B cell (primary cell): ENCODE results near the gene ATP8A2. TPM values are rescaled to one million over a fixed set of nuclear protein-coding genes. Genes with fewer than 3 reads are reported as not detected.

ENCODE experiments used
- ATAC-seq: fragments of 200-7000 bp; cut with Tn5 transposase; one replicate; pipeline ENCODE4 v1.10.0; 2021; ENCODE audit warnings: low read depth, mild to moderate bottlenecking, moderate number of reproducible peaks, moderate library complexity
- CTCF ChIA-PET: fragments of 350-600 bp; sonication (Branson Sonifier 250); formaldehyde crosslinking; loops from one replicate; lab custom pipeline; 2021; ENCODE audit warnings: antibody characterized with exemption, inconsistent platforms; lab: Charles Lee
- POLR2A ChIA-PET: fragments of 350-600 bp; sonication (Branson Sonifier 250); formaldehyde crosslinking; loops from one replicate; lab custom pipeline; 2021; ENCODE audit warnings: antibody characterized with exemption; lab: Charles Lee
- DNase-seq: peaks from one replicate; pipeline ENCODE4 v3.0.0; 2013
- H2AFZ ChIP-seq: 2 replicates; pipeline ENCODE4 v1.6.1; 2012; ENCODE audit warnings: mild to moderate bottlenecking, low read depth, low read length; ENCODE audit not compliant: insufficient read depth, poor library complexity, severe bottlenecking
- H3K27ac ChIP-seq, 2 donors: 1 replicate in 1 of 2; 2 replicates in 1 of 2; pipeline ENCODE4 v1.5.1; 2012 to 2013; ENCODE audit warnings: low read length in 2 of 2, mild to moderate bottlenecking in 2 of 2, moderate library complexity in 1 of 2
- H3K27me3 ChIP-seq, 4 experiments: fragments of 200-600 bp in 1 of 4; sonication (generic) in 1 of 4; replicated peaks in 1 of 4; 1 replicate in 2 of 4; 2 replicates in 2 of 4; pipeline versions ENCODE4 v1.6.1 to v1.7.0; 2013 to 2016; ENCODE audit warnings: low read length in 3 of 4, mild to moderate bottlenecking in 2 of 4, mixed read lengths in 1 of 4, moderate library complexity in 1 of 4; ENCODE audit not compliant: insufficient read depth in 4 of 4, control insufficient read depth in 3 of 4; ENCODE audit errors: control extremely low read depth in 1 of 4
- H3K36me3 ChIP-seq, 2 experiments: replicated peaks in 1 of 2; 1 replicate in 1 of 2; 2 replicates in 1 of 2; pipeline versions ENCODE4 v1.6.1 to v1.7.1; 2013; ENCODE audit warnings: low read length in 1 of 2; ENCODE audit not compliant: insufficient read depth in 2 of 2, control insufficient read depth in 1 of 2; ENCODE audit errors: control extremely low read depth in 1 of 2, extremely low read depth in 1 of 2
- H3K4me1 ChIP-seq, 2 donors: fragments of 200-600 bp in 1 of 2; sonication (generic) in 1 of 2; 1 replicate in 1 of 2; 2 replicates in 1 of 2; pipeline versions ENCODE4 v1.5.1 to v1.6.1; 2013 to 2017; ENCODE audit warnings: low read length in 2 of 2; ENCODE audit not compliant: control insufficient read depth in 2 of 2, insufficient read depth in 2 of 2
- H3K4me2 ChIP-seq: replicated peaks from 2 replicates; pipeline ENCODE3; 2012; ENCODE audit warnings: mild to moderate bottlenecking, low read depth, low read length; ENCODE audit not compliant: poor library complexity, severe bottlenecking
- H3K4me3 ChIP-seq, 5 experiments: fragments of 200-600 bp in 1 of 5; sonication (generic) in 1 of 5; 1 replicate in 3 of 5; 2 replicates in 2 of 5; pipeline versions ENCODE4 v1.5.1 to v1.7.0; 2011 to 2016; ENCODE audit warnings: low read length in 4 of 5, mild to moderate bottlenecking in 4 of 5, low read depth in 2 of 5, control low read depth in 1 of 5, moderate library complexity in 1 of 5; ENCODE audit not compliant: insufficient read depth in 1 of 5; ENCODE audit errors: control extremely low read depth in 1 of 5, extremely low read depth in 1 of 5
- H3K79me2 ChIP-seq: fragments of 200-600 bp; sonication (generic); one replicate; pipeline ENCODE4 v1.6.0; 2016; ENCODE audit warnings: low read length; ENCODE audit not compliant: control insufficient read depth, insufficient read depth
- H3K9ac ChIP-seq: fragments of 200-600 bp; sonication (generic); 2 replicates; pipeline ENCODE4 v1.6.1; 2017; ENCODE audit warnings: mild to moderate bottlenecking, low read length, moderate library complexity
- H3K9me3 ChIP-seq, 3 donors: one replicate each; pipeline versions ENCODE4 v1.6.1 to v1.7.1; 2013; ENCODE audit warnings: low read length in 2 of 3; ENCODE audit not compliant: control insufficient read depth in 2 of 3, insufficient read depth in 1 of 3; ENCODE audit errors: control extremely low read depth in 1 of 3
- H4K20me1 ChIP-seq: 2 replicates; pipeline ENCODE4 v1.6.0; 2012; ENCODE audit warnings: mild to moderate bottlenecking, low read length; ENCODE audit not compliant: insufficient read depth, control insufficient read depth, poor library complexity, severe bottlenecking
- H3K27ac Mint-ChIP-seq: one replicate; pipeline ENCODE4 v1.8.0; 2021; ENCODE audit warnings: mixed read lengths
- H3K27me3 Mint-ChIP-seq: one replicate; pipeline ENCODE4 v1.8.0; 2021; ENCODE audit warnings: mixed read lengths
- H3K4me1 Mint-ChIP-seq: one replicate; pipeline ENCODE4 v1.8.0; 2021; ENCODE audit warnings: mixed read lengths
- H3K4me3 Mint-ChIP-seq: one replicate; pipeline ENCODE4 v1.8.0; 2021; ENCODE audit warnings: mixed read lengths
- H3K9me3 Mint-ChIP-seq: one replicate; pipeline ENCODE4 v1.8.0; 2022; ENCODE audit warnings: mixed read lengths; ENCODE audit not compliant: insufficient read depth
- CTCF ChIP-seq: fragments of 200-600 bp; IDR thresholded peaks from one replicate; pipeline ENCODE4 v1.8.0; 2022; ENCODE audit warnings: antibody characterized with exemption, mild to moderate bottlenecking
- EZH2 ChIP-seq: IDR thresholded peaks from 2 replicates; pipeline ENCODE4 v1.6.1; 2012; ENCODE audit warnings: borderline replicate concordance, low read depth, mild to moderate bottlenecking, moderate library complexity, low read length; ENCODE audit not compliant: insufficient read depth, poor library complexity, severe bottlenecking
- whole genome bisulfite sequencing: methylation state at CpG from one replicate; pipeline ENCODE4 v1.1.5; 2013; ENCODE audit warnings: missing lambda C conversion rate; ENCODE audit not compliant: insufficient coverage; 5-methylcytosine and 5-hydroxymethylcytosine counted together
- intact Hi-C: fragments of 100-400 bp; cut with micrococcal nuclease; formaldehyde crosslinking; loops from one replicate; pipeline ENCODE4 v1.10.0; 2022
- polyA plus RNA-seq: library from polyadenylated mRNA; depleted of rRNA; stranded (reverse); fragments of >200 nt; gene quantifications from 2 replicates; pipeline ENCODE4 v1.2.3, GENCODE V29; 2012
- total RNA-seq, 2 donors: library from RNA; stranded (reverse); fragments of 120-200 nt in 1 of 2; gene quantifications; 1 replicate in 1 of 2; 2 replicates in 1 of 2; pipeline versions ENCODE4 v1.2.3 to v1.2.4, GENCODE V29; 2013 to 2022

ATP8A2 gene
- total and polyA plus RNA-seq, 2 donors (not counting 1 experiment from before 2014, with no cell fraction given): not detected

- Histone ChIP-seq H4K20me1 (no peaks in the 10 kb centered on the region), H3K9me3 (peaks cover 1 to 7% (median 5%) of the 10 kb centered on the region in 3 donors), H3K9ac (no peak overlapping the region), H3K27ac (no peak overlapping the region), H3K27me3 (no peaks in the 10 kb centered on the region), H3K79me2 (no peaks in the 10 kb centered on the region), H3K4me2 (no peak overlapping the region), H3K4me1 (no peaks in the 10 kb centered on the region), H2AFZ (no peak overlapping the region), H3K36me3 (no peaks in the 10 kb centered on the region), H3K4me3 (no peak overlapping the region)
- WGBS: no CpG with 5 or more reads among the region's 3 CpGs
- H3K27ac Mint-ChIP-seq: no peak overlapping the region
- peaks cover 2% of the 10 kb centered on the region for H3K9me3 Mint-ChIP-seq
- TF ChIP-seq CTCF: no peak
- no peak for TF ChIP-seq EZH2
- intact Hi-C loops: no loop called here
- CTCF ChIA-PET: no interaction called here
- ATAC-seq (no peak), DNase-seq (no peak)
- H3K4me3 Mint-ChIP-seq: no peak overlapping the region
- no peaks in the 10 kb centered on the region for H3K27me3 Mint-ChIP-seq
- no peaks in the 10 kb centered on the region for H3K4me1 Mint-ChIP-seq
- POLR2A ChIA-PET: no interaction called here
Measured at GRCh38 chr13:25811506-25811905, 439.7 kb downstream of the ATP8A2 start.

- peaks cover 2% of the 10 kb centered on the region for H3K9me3 Mint-ChIP-seq
- TF ChIP-seq EZH2 (no peak), CTCF (no peak)
- WGBS: 90% methylated on average over 3 of the region's 4 CpGs
- H3K4me3 Mint-ChIP-seq: no peak overlapping the region
- H4K20me1 ChIP-seq: no peaks in the 10 kb centered on the region
- no peaks in the 10 kb centered on the region for H3K27me3 ChIP-seq
- H3K4me2 ChIP-seq: no peak overlapping the region
- no peaks in the 10 kb centered on the region for H3K36me3 ChIP-seq
- DNase-seq: no peak
- no peak overlapping the region for H2AFZ ChIP-seq
- peaks cover 0 to 7% (median 5%) of the 10 kb centered on the region in 3 donors for H3K9me3 ChIP-seq
- no peak overlapping the region for H3K27ac ChIP-seq
- no peak overlapping the region for H3K4me3 ChIP-seq
- ATAC-seq: no peak
- H3K4me1 Mint-ChIP-seq: no peaks in the 10 kb centered on the region
- H3K79me2 ChIP-seq: no peaks in the 10 kb centered on the region
- no peaks in the 10 kb centered on the region for H3K4me1 ChIP-seq
- POLR2A ChIA-PET: no interaction called here
- no peak overlapping the region for H3K27ac Mint-ChIP-seq
- CTCF ChIA-PET: no interaction called here
- no peaks in the 10 kb centered on the region for H3K27me3 Mint-ChIP-seq
- intact Hi-C loops: no loop called here
- H3K9ac ChIP-seq: no peak overlapping the region
Measured at GRCh38 chr13:25816239-25816638, 444.5 kb downstream of the ATP8A2 start.
